B cell (primary cell): ENCODE results near the gene SMARCA4. TPM values are rescaled to one million over a fixed set of nuclear protein-coding genes. Genes with fewer than 3 reads are reported as not detected.

Source experiments
- ATAC-seq: fragments of 200-7000 bp; cut with Tn5 transposase; one replicate; pipeline ENCODE4 v1.10.0; 2021; ENCODE audit warnings: low read depth, mild to moderate bottlenecking, moderate number of reproducible peaks, moderate library complexity
- CTCF ChIA-PET: fragments of 350-600 bp; sonication (Branson Sonifier 250); formaldehyde crosslinking; loops from one replicate; lab custom pipeline; 2021; ENCODE audit warnings: antibody characterized with exemption, inconsistent platforms; lab: Charles Lee
- POLR2A ChIA-PET: fragments of 350-600 bp; sonication (Branson Sonifier 250); formaldehyde crosslinking; loops from one replicate; lab custom pipeline; 2021; ENCODE audit warnings: antibody characterized with exemption; lab: Charles Lee
- DNase-seq: peaks from one replicate; pipeline ENCODE4 v3.0.0; 2013
- H2AFZ ChIP-seq: 2 replicates; pipeline ENCODE4 v1.6.1; 2012; ENCODE audit warnings: mild to moderate bottlenecking, low read depth, low read length; ENCODE audit not compliant: insufficient read depth, poor library complexity, severe bottlenecking
- H3K27ac ChIP-seq, 2 donors: 1 replicate in 1 of 2; 2 replicates in 1 of 2; pipeline ENCODE4 v1.5.1; 2012 to 2013; ENCODE audit warnings: low read length in 2 of 2, mild to moderate bottlenecking in 2 of 2, moderate library complexity in 1 of 2
- H3K27me3 ChIP-seq, 4 experiments: fragments of 200-600 bp in 1 of 4; sonication (generic) in 1 of 4; replicated peaks in 1 of 4; 1 replicate in 2 of 4; 2 replicates in 2 of 4; pipeline versions ENCODE4 v1.6.1 to v1.7.0; 2013 to 2016; ENCODE audit warnings: low read length in 3 of 4, mild to moderate bottlenecking in 2 of 4, mixed read lengths in 1 of 4, moderate library complexity in 1 of 4; ENCODE audit not compliant: insufficient read depth in 4 of 4, control insufficient read depth in 3 of 4; ENCODE audit errors: control extremely low read depth in 1 of 4
- H3K36me3 ChIP-seq, 2 experiments: replicated peaks in 1 of 2; 1 replicate in 1 of 2; 2 replicates in 1 of 2; pipeline versions ENCODE4 v1.6.1 to v1.7.1; 2013; ENCODE audit warnings: low read length in 1 of 2; ENCODE audit not compliant: insufficient read depth in 2 of 2, control insufficient read depth in 1 of 2; ENCODE audit errors: control extremely low read depth in 1 of 2, extremely low read depth in 1 of 2
- H3K4me1 ChIP-seq, 2 donors: fragments of 200-600 bp in 1 of 2; sonication (generic) in 1 of 2; 1 replicate in 1 of 2; 2 replicates in 1 of 2; pipeline versions ENCODE4 v1.5.1 to v1.6.1; 2013 to 2017; ENCODE audit warnings: low read length in 2 of 2; ENCODE audit not compliant: control insufficient read depth in 2 of 2, insufficient read depth in 2 of 2
- H3K4me2 ChIP-seq: replicated peaks from 2 replicates; pipeline ENCODE3; 2012; ENCODE audit warnings: mild to moderate bottlenecking, low read depth, low read length; ENCODE audit not compliant: poor library complexity, severe bottlenecking
- H3K4me3 ChIP-seq, 5 experiments: fragments of 200-600 bp in 1 of 5; sonication (generic) in 1 of 5; 1 replicate in 3 of 5; 2 replicates in 2 of 5; pipeline versions ENCODE4 v1.5.1 to v1.7.0; 2011 to 2016; ENCODE audit warnings: low read length in 4 of 5, mild to moderate bottlenecking in 4 of 5, low read depth in 2 of 5, control low read depth in 1 of 5, moderate library complexity in 1 of 5; ENCODE audit not compliant: insufficient read depth in 1 of 5; ENCODE audit errors: control extremely low read depth in 1 of 5, extremely low read depth in 1 of 5
- H3K79me2 ChIP-seq: fragments of 200-600 bp; sonication (generic); one replicate; pipeline ENCODE4 v1.6.0; 2016; ENCODE audit warnings: low read length; ENCODE audit not compliant: control insufficient read depth, insufficient read depth
- H3K9ac ChIP-seq: fragments of 200-600 bp; sonication (generic); 2 replicates; pipeline ENCODE4 v1.6.1; 2017; ENCODE audit warnings: mild to moderate bottlenecking, low read length, moderate library complexity
- H3K9me3 ChIP-seq, 3 donors: one replicate each; pipeline versions ENCODE4 v1.6.1 to v1.7.1; 2013; ENCODE audit warnings: low read length in 2 of 3; ENCODE audit not compliant: control insufficient read depth in 2 of 3, insufficient read depth in 1 of 3; ENCODE audit errors: control extremely low read depth in 1 of 3
- H4K20me1 ChIP-seq: 2 replicates; pipeline ENCODE4 v1.6.0; 2012; ENCODE audit warnings: mild to moderate bottlenecking, low read length; ENCODE audit not compliant: insufficient read depth, control insufficient read depth, poor library complexity, severe bottlenecking
- H3K27ac Mint-ChIP-seq: one replicate; pipeline ENCODE4 v1.8.0; 2021; ENCODE audit warnings: mixed read lengths
- H3K27me3 Mint-ChIP-seq: one replicate; pipeline ENCODE4 v1.8.0; 2021; ENCODE audit warnings: mixed read lengths
- H3K4me1 Mint-ChIP-seq: one replicate; pipeline ENCODE4 v1.8.0; 2021; ENCODE audit warnings: mixed read lengths
- H3K4me3 Mint-ChIP-seq: one replicate; pipeline ENCODE4 v1.8.0; 2021; ENCODE audit warnings: mixed read lengths
- H3K9me3 Mint-ChIP-seq: one replicate; pipeline ENCODE4 v1.8.0; 2022; ENCODE audit warnings: mixed read lengths; ENCODE audit not compliant: insufficient read depth
- EZH2 ChIP-seq: IDR thresholded peaks from 2 replicates; pipeline ENCODE4 v1.6.1; 2012; ENCODE audit warnings: borderline replicate concordance, low read depth, mild to moderate bottlenecking, moderate library complexity, low read length; ENCODE audit not compliant: insufficient read depth, poor library complexity, severe bottlenecking
- WGBS: methylation state at CpG from one replicate; pipeline ENCODE4 v1.1.5; 2013; ENCODE audit warnings: missing lambda C conversion rate; ENCODE audit not compliant: insufficient coverage; 5-methylcytosine and 5-hydroxymethylcytosine counted together
- intact Hi-C: fragments of 100-400 bp; cut with micrococcal nuclease; formaldehyde crosslinking; loops from one replicate; pipeline ENCODE4 v1.10.0; 2022
- polyA plus RNA-seq: library from polyadenylated mRNA; depleted of rRNA; stranded (reverse); fragments of >200 nt; gene quantifications from 2 replicates; pipeline ENCODE4 v1.2.3, GENCODE V29; 2012
- small RNA-seq: library from RNA; depleted of rRNA; stranded (forward); fragments of <200 nt; gene quantifications from one replicate; pipeline ENCODE3, GENCODE V24; 2012; ENCODE audit warnings: low replicate concordance, low read depth; ENCODE audit not compliant: insufficient read length
- total RNA-seq, 2 donors: library from RNA; stranded (reverse); fragments of 120-200 nt in 1 of 2; gene quantifications; 1 replicate in 1 of 2; 2 replicates in 1 of 2; pipeline versions ENCODE4 v1.2.3 to v1.2.4, GENCODE V29; 2013 to 2022
- TF ChIP-seq, protein P1 (sequence below): fragments of 200-600 bp; IDR thresholded peaks from one replicate; pipeline ENCODE4 v1.8.0; 2022; ENCODE audit warnings: antibody characterized with exemption, mild to moderate bottlenecking

Gene SMARCA4
- total and polyA plus RNA-seq, 2 donors (not counting 1 experiment from before 2014, with no cell fraction given): 49.7 to 82.3 TPM

GRCh38 chr19:11111771-11112144 lies 150.9 kb downstream of the SMARCA4 start:
- H3K4me3 Mint-ChIP-seq: no peak overlapping the region

More at GRCh38 chr19:11111771-11112144, 150.9 kb downstream of the SMARCA4 start:
- WGBS: 94% methylated on average over 5 of the region's 8 CpGs
- Histone ChIP-seq H3K27me3 (peaks cover 0 to 4% (median 0%) of the 10 kb centered on the region in 4 experiments), H3K36me3 (peaks cover 0 to 4% of the 10 kb centered on the region in 2 experiments), H3K79me2 (no peaks in the 10 kb centered on the region), H3K27ac (no peak overlapping the region), H3K9ac (no peak overlapping the region), H3K4me2 (no peak overlapping the region), H3K4me3 (no peak overlapping the region), H3K4me1 (no peaks in the 10 kb centered on the region), H3K9me3 (peaks cover 0 to 7% (median 0%) of the 10 kb centered on the region in 3 donors), H2AFZ (no peak overlapping the region), H4K20me1 (no peaks in the 10 kb centered on the region)
- Mint-ChIP-seq H3K27me3 (no peaks in the 10 kb centered on the region), H3K4me1 (no peaks in the 10 kb centered on the region), H3K9me3 (no peaks in the 10 kb centered on the region), H3K27ac (no peak overlapping the region)
- intact Hi-C loops: no loop called here
- no peak for TF ChIP-seq EZH2
- TF ChIP-seq, protein P1, sequence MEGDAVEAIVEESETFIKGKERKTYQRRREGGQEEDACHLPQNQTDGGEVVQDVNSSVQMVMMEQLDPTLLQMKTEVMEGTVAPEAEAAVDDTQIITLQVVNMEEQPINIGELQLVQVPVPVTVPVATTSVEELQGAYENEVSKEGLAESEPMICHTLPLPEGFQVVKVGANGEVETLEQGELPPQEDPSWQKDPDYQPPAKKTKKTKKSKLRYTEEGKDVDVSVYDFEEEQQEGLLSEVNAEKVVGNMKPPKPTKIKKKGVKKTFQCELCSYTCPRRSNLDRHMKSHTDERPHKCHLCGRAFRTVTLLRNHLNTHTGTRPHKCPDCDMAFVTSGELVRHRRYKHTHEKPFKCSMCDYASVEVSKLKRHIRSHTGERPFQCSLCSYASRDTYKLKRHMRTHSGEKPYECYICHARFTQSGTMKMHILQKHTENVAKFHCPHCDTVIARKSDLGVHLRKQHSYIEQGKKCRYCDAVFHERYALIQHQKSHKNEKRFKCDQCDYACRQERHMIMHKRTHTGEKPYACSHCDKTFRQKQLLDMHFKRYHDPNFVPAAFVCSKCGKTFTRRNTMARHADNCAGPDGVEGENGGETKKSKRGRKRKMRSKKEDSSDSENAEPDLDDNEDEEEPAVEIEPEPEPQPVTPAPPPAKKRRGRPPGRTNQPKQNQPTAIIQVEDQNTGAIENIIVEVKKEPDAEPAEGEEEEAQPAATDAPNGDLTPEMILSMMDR: no peak
- ATAC-seq (no peak), DNase-seq (no peak)
- ChIA-PET POLR2A (no interaction called here), CTCF (interaction anchor here (0.7 to 1.7 kb wide), 4 partner anchors 15 to 897 kb away, joined by 4 to 6 read pairs (median 6); no protein-coding TSS in a partner anchor)

Small RNA genes within 50 kb of the gene (small RNA-seq; reads per million reads assigned to genes)
- gene RF02271 (not detected), gene RN7SL192P (2.8 reads per million, percentile 42 among the genes with 10 or more reads in this experiment)

Other genes starting within 250 kb of the SMARCA4 start
- 353 and 393 TPM in 2 replicates for gene DNM2, start 243.0 kb upstream of the SMARCA4 start, total RNA-seq
- gene DNM2, start 243.0 kb upstream of the SMARCA4 start, polyA plus RNA-seq: 163 and 183 TPM in 2 replicates
- 13.1 and 14.7 TPM in 2 replicates for gene TMED1, start 124.8 kb upstream of the SMARCA4 start, total RNA-seq
- gene TMED1, start 124.8 kb upstream of the SMARCA4 start, polyA plus RNA-seq: 10.8 and 10.9 TPM in 2 replicates
- 1.7 and 2.5 TPM in 2 replicates for gene C19orf38, start 112.6 kb upstream of the SMARCA4 start, total RNA-seq
- 2.0 and 2.4 TPM in 2 replicates for gene C19orf38, start 112.6 kb upstream of the SMARCA4 start, polyA plus RNA-seq
- 29.4 and 33.0 TPM in 2 replicates for gene CARM1, start 89.5 kb upstream of the SMARCA4 start, total RNA-seq
- gene CARM1, start 89.5 kb upstream of the SMARCA4 start, polyA plus RNA-seq: 34.0 and 34.3 TPM in 2 replicates
- gene YIPF2, start 32.4 kb upstream of the SMARCA4 start, total RNA-seq: 19.8 and 21.9 TPM in 2 replicates
- gene YIPF2, start 32.4 kb upstream of the SMARCA4 start, polyA plus RNA-seq: 28.1 and 34.8 TPM in 2 replicates
- 24.2 and 26.1 TPM in 2 replicates for gene TIMM29, start 32.2 kb upstream of the SMARCA4 start, total RNA-seq
- gene TIMM29, start 32.2 kb upstream of the SMARCA4 start, polyA plus RNA-seq: 8.4 and 8.6 TPM in 2 replicates
- 4.8 and 5.6 TPM in 2 replicates for gene LDLR, start 128.4 kb downstream of the SMARCA4 start, total RNA-seq
- gene LDLR, start 128.4 kb downstream of the SMARCA4 start, polyA plus RNA-seq: 1.8 and 9.5 TPM in 2 replicates
- 0.15 and 0.90 TPM in 2 replicates for gene SPC24, start 194.8 kb downstream of the SMARCA4 start, total RNA-seq
- 0.12 and 0.48 TPM in 2 replicates for gene SPC24, start 194.8 kb downstream of the SMARCA4 start, polyA plus RNA-seq
- 15.2 and 18.9 TPM in 2 replicates for gene KANK2, start 236.5 kb downstream of the SMARCA4 start, total RNA-seq
- 0.54 and 0.92 TPM in 2 replicates for gene KANK2, start 236.5 kb downstream of the SMARCA4 start, polyA plus RNA-seq